ENCODE measurements around the gene MSANTD1.

The MSANTD1 gene

GRCh38 chr4:3217266-3217665 lies 31.7 kb upstream of the MSANTD1 start:
- DNase-seq (ENCODE audit: low spot score) = no peak

- no peak for DNase-seq (ENCODE audit: low spot score)
Observed at GRCh38 chr4:3217771-3218170, 31.2 kb upstream of the MSANTD1 start.

- DNase-seq (ENCODE audit: low spot score) = no peak
Observed at GRCh38 chr4:3218824-3219760, 29.9 kb upstream of the MSANTD1 start.

- DNase-seq (ENCODE audit: low spot score) = no peak
Observed at GRCh38 chr4:3219761-3220475, 29.0 kb upstream of the MSANTD1 start.

GRCh38 chr4:3220476-3221183 lies 28.3 kb upstream of the MSANTD1 start:
- DNase-seq (ENCODE audit: low spot score) = no peak

GRCh38 chr4:3221184-3221494 lies 27.8 kb upstream of the MSANTD1 start:
- no peak for DNase-seq (ENCODE audit: low spot score)

- DNase-seq (ENCODE audit: low spot score) = no peak
Observed at GRCh38 chr4:3221996-3222395, 27.0 kb upstream of the MSANTD1 start.

- DNase-seq (ENCODE audit: low spot score) = no peak
Observed at GRCh38 chr4:3223346-3223745, 25.6 kb upstream of the MSANTD1 start.

- DNase-seq (ENCODE audit: low spot score) = no peak
Observed at GRCh38 chr4:3223956-3224748, 24.8 kb upstream of the MSANTD1 start.

- DNase-seq (ENCODE audit: low spot score) = no peak
Observed at GRCh38 chr4:3225071-3225850, 23.7 kb upstream of the MSANTD1 start.

GRCh38 chr4:3225936-3226335 lies 23.0 kb upstream of the MSANTD1 start:
- no peak for DNase-seq (ENCODE audit: low spot score)

GRCh38 chr4:3226467-3226866 lies 22.5 kb upstream of the MSANTD1 start:
- no peak for DNase-seq (ENCODE audit: low spot score)

GRCh38 chr4:3226944-3227343 lies 22.0 kb upstream of the MSANTD1 start:
- no peak for DNase-seq (ENCODE audit: low spot score)

GRCh38 chr4:3227878-3228675 lies 20.9 kb upstream of the MSANTD1 start:
- no peak for DNase-seq (ENCODE audit: low spot score)

- no peak for DNase-seq (ENCODE audit: low spot score)
Observed at GRCh38 chr4:3228881-3229280, 20.1 kb upstream of the MSANTD1 start.

GRCh38 chr4:3229328-3229727 lies 19.6 kb upstream of the MSANTD1 start:
- DNase-seq (ENCODE audit: low spot score) = no peak

- DNase-seq (ENCODE audit: low spot score) = no peak
Observed at GRCh38 chr4:3229964-3230363, 19.0 kb upstream of the MSANTD1 start.

- no peak for DNase-seq (ENCODE audit: low spot score)
Observed at GRCh38 chr4:3231471-3231870, 17.5 kb upstream of the MSANTD1 start.

GRCh38 chr4:3232001-3232400 lies 17.0 kb upstream of the MSANTD1 start:
- DNase-seq (ENCODE audit: low spot score) = no peak

GRCh38 chr4:3232871-3233271 lies 16.1 kb upstream of the MSANTD1 start:
- no peak for DNase-seq (ENCODE audit: low spot score)

Data from NAMALWA (cell line).